ENCODE measurements around the gene TENM4. TPM values are rescaled to one million over a fixed set of nuclear protein-coding genes. Genes with fewer than 3 reads are reported as not detected.
"Not testable (repeated sequence)": the region's sequence is repeated elsewhere in the genome, so short reads cannot be mapped to it uniquely, and the experiment has no call there.

TENM4 gene
- total RNA-seq, 2 donors from 2014 or later, result 68.2 to 130 TPM

DNA sequence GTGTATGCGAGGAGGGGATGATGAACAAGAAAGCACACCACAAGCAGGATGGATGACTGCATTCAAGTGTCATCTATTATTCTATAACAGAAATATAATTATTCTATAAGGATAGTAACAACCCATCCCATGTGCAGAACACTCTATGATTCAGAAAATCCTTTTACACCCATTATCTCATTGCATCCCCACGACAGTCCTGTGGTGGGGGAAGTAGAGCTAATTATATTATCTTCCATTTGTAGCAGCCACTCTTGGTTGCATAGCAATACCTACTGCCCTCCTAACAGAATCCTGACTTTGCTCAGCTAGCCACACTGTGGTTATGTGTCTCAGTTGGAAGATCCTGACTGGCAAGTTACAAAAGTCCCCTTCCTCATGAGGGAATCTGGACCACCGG is 459.7 kb downstream of the TENM4 start:
- H3K9me3 ChIP-seq (ENCODE audit: control insufficient read depth, low read length), result no peaks in the 10 kb centered on the region
- TF ChIP-seq, protein P1, sequence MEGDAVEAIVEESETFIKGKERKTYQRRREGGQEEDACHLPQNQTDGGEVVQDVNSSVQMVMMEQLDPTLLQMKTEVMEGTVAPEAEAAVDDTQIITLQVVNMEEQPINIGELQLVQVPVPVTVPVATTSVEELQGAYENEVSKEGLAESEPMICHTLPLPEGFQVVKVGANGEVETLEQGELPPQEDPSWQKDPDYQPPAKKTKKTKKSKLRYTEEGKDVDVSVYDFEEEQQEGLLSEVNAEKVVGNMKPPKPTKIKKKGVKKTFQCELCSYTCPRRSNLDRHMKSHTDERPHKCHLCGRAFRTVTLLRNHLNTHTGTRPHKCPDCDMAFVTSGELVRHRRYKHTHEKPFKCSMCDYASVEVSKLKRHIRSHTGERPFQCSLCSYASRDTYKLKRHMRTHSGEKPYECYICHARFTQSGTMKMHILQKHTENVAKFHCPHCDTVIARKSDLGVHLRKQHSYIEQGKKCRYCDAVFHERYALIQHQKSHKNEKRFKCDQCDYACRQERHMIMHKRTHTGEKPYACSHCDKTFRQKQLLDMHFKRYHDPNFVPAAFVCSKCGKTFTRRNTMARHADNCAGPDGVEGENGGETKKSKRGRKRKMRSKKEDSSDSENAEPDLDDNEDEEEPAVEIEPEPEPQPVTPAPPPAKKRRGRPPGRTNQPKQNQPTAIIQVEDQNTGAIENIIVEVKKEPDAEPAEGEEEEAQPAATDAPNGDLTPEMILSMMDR (conservative IDR thresholded peaks at IDR 0.05), result no peak
- WGBS, 2 experiments (ENCODE audit: insufficient coverage in 1 of 2, insufficient read length in 1 of 2), result 100% methylated on average over 1 of the region's 3 CpGs; no CpG with 5 or more reads in 1 of the 2 experiments

DNA sequence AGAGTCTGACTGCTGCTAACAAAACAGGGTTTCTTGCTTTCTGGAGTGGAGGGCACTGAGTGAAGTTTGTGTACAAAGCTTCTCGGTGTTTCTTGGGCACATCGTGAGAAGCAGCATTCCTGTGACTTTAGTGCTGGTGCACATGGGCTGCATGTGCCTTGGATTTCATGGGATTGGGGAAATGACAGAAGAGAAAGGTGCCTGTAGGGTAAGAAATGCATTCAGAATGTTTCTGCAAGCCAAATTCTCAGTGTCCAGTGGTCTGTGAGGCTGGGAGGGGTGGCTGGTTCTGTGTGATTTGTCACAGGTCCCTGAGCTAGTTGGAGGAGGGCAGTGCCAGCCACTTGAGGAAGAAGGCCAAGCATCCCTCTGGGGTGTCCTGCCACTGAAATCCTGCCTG is 462.0 kb downstream of the TENM4 start:
- Mint-ChIP-seq H3K27ac (no peak overlapping the region), H3K9me3 (peaks cover 9% of the 10 kb centered on the region), H3K36me3 (ENCODE audit: low read depth) (peaks cover 3% of the 10 kb centered on the region), H3K4me1 (peaks cover 5% of the 10 kb centered on the region), H3K4me3 (no peak overlapping the region), H3K27me3 (ENCODE audit: insufficient read depth) (no peaks in the 10 kb centered on the region)
- peaks cover 5% of the 10 kb centered on the region for H3K4me1 ChIP-seq (ENCODE audit: control insufficient read depth, insufficient read depth, low read length)
- H3K9me3 ChIP-seq (ENCODE audit: control insufficient read depth, low read length), result no peaks in the 10 kb centered on the region
- H3K27me3 ChIP-seq (ENCODE audit: control insufficient read depth, insufficient read depth, low read length, poor library complexity, severe bottlenecking), result no peaks in the 10 kb centered on the region
- H3K9ac ChIP-seq (ENCODE audit: extremely low read depth, low read length, poor library complexity, severe bottlenecking), result no peak overlapping the region
- H3K36me3 ChIP-seq (ENCODE audit: control insufficient read depth, insufficient read depth, low read length), result no peaks in the 10 kb centered on the region
- no peak for DNase-seq
- WGBS, 2 experiments (ENCODE audit: insufficient coverage in 1 of 2, insufficient read length in 1 of 2), result 93% methylated on average over 2 of the region's 2 CpGs; no CpG with 5 or more reads in 1 of the 2 experiments
- no peak overlapping the region for H3K27ac ChIP-seq (ENCODE audit: low read depth, low read length)
- no peak overlapping the region for H3K4me3 ChIP-seq (ENCODE audit: low read length)
- TF ChIP-seq, protein P1 (conservative IDR thresholded peaks at IDR 0.05), result no peak

More for the DNA sequence above, 459.7 kb downstream of the TENM4 start:
- DNase-seq, result no peak
- Mint-ChIP-seq H3K27me3 (ENCODE audit: insufficient read depth) (no peaks in the 10 kb centered on the region), H3K27ac (no peak overlapping the region), H3K36me3 (ENCODE audit: low read depth) (peaks cover 3% of the 10 kb centered on the region), H3K4me3 (no peak overlapping the region), H3K4me1 (peaks cover 4% of the 10 kb centered on the region), H3K9me3 (peaks cover 9% of the 10 kb centered on the region)
- no peak overlapping the region for H3K4me3 ChIP-seq (ENCODE audit: low read length)
- H3K27me3 ChIP-seq (ENCODE audit: control insufficient read depth, insufficient read depth, low read length, poor library complexity, severe bottlenecking), result no peaks in the 10 kb centered on the region
- no peak overlapping the region for H3K9ac ChIP-seq (ENCODE audit: extremely low read depth, low read length, poor library complexity, severe bottlenecking)
- peaks cover 5% of the 10 kb centered on the region for H3K4me1 ChIP-seq (ENCODE audit: control insufficient read depth, insufficient read depth, low read length)
- no peak overlapping the region for H3K27ac ChIP-seq (ENCODE audit: low read depth, low read length)
- no peaks in the 10 kb centered on the region for H3K36me3 ChIP-seq (ENCODE audit: control insufficient read depth, insufficient read depth, low read length)

DNA sequence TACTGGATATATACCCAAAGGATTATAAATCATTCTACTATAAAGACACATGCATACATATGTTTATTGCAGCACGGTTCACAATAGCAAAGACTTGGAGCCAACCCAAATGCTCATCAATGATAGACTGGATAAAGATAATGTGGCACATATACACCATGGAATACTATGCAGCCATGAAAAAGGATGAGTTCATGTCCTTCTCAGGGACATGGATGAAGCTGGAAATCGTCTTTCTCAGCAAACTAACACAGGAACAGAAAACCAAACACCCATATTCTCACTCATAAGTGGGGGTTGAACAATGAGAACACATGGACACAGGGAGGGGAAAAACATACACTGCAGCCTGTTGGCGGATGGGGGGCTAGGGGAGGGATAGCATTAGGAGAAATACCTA is 463.0 kb downstream of the TENM4 start:
- not testable (repeated sequence) for H3K4me3 Mint-ChIP-seq

DNA sequence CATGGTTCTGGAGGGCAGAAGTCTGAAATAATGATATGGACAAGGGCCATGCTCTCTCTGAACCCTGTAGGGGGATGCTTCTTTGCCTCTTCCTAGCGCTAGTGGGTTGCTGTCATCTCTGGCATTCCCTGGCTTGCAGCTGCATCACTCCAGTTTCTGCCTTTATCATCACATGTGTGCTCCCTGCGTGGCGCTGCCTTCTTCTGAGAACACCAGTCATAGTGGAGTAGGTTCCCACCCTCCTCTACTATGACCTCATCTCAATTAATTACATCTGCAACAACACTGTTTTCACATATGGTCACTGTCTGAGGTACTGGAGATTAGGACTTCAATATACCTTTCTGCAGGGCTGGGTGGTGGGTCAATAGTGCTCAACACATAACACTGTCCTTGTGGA is 463.8 kb downstream of the TENM4 start:
- TF ChIP-seq, protein P1 (conservative IDR thresholded peaks at IDR 0.05), result no peak
- Histone ChIP-seq H3K27ac (ENCODE audit: low read depth, low read length) (no peak overlapping the region), H3K27me3 (ENCODE audit: control insufficient read depth, insufficient read depth, low read length, poor library complexity, severe bottlenecking) (no peaks in the 10 kb centered on the region), H3K9ac (ENCODE audit: extremely low read depth, low read length, poor library complexity, severe bottlenecking) (no peak overlapping the region), H3K36me3 (ENCODE audit: control insufficient read depth, insufficient read depth, low read length) (no peaks in the 10 kb centered on the region), H3K4me3 (ENCODE audit: low read length) (no peak overlapping the region), H3K9me3 (ENCODE audit: control insufficient read depth, low read length) (no peaks in the 10 kb centered on the region), H3K4me1 (ENCODE audit: control insufficient read depth, insufficient read depth, low read length) (peaks cover 5% of the 10 kb centered on the region)
- WGBS, 2 experiments (ENCODE audit: insufficient coverage in 1 of 2, insufficient read length in 1 of 2), result 95 to 100% methylated on average over 1 to 3 of the region's 3 CpGs
- Mint-ChIP-seq H3K4me1 (peaks cover 7% of the 10 kb centered on the region), H3K4me3 (no peak overlapping the region), H3K36me3 (ENCODE audit: low read depth) (peaks cover 3% of the 10 kb centered on the region), H3K27me3 (ENCODE audit: insufficient read depth) (no peaks in the 10 kb centered on the region), H3K9me3 (peaks cover 9% of the 10 kb centered on the region), H3K27ac (no peak overlapping the region)
- DNase-seq, result no peak

More for the DNA sequence above, 463.0 kb downstream of the TENM4 start:
- not testable (repeated sequence) for H3K4me3 ChIP-seq (ENCODE audit: low read length); H3K27ac ChIP-seq (ENCODE audit: low read depth, low read length); H3K9ac ChIP-seq (ENCODE audit: extremely low read depth, low read length, poor library complexity, severe bottlenecking); H3K27me3 Mint-ChIP-seq (ENCODE audit: insufficient read depth); H3K36me3 ChIP-seq (ENCODE audit: control insufficient read depth, insufficient read depth, low read length); H3K9me3 Mint-ChIP-seq; H3K27ac Mint-ChIP-seq; H3K4me1 ChIP-seq (ENCODE audit: control insufficient read depth, insufficient read depth, low read length); DNase-seq; H3K9me3 ChIP-seq (ENCODE audit: control insufficient read depth, low read length); H3K4me1 Mint-ChIP-seq; H3K27me3 ChIP-seq (ENCODE audit: control insufficient read depth, insufficient read depth, low read length, poor library complexity, severe bottlenecking); H3K36me3 Mint-ChIP-seq (ENCODE audit: low read depth)
- WGBS, 2 experiments (ENCODE audit: insufficient coverage in 1 of 2, insufficient read length in 1 of 2), result 100% methylated on average over 1 to 3 of the region's 3 CpGs

All from endodermal cell (in vitro differentiated cells).